ENCODE measurements around the gene INPP4A. TPM values are rescaled to one million over a fixed set of nuclear protein-coding genes. Genes with fewer than 3 reads are reported as not detected.

Gene INPP4A
- total RNA-seq, 1 donor from 2014 or later = 19.9 TPM

DNA sequence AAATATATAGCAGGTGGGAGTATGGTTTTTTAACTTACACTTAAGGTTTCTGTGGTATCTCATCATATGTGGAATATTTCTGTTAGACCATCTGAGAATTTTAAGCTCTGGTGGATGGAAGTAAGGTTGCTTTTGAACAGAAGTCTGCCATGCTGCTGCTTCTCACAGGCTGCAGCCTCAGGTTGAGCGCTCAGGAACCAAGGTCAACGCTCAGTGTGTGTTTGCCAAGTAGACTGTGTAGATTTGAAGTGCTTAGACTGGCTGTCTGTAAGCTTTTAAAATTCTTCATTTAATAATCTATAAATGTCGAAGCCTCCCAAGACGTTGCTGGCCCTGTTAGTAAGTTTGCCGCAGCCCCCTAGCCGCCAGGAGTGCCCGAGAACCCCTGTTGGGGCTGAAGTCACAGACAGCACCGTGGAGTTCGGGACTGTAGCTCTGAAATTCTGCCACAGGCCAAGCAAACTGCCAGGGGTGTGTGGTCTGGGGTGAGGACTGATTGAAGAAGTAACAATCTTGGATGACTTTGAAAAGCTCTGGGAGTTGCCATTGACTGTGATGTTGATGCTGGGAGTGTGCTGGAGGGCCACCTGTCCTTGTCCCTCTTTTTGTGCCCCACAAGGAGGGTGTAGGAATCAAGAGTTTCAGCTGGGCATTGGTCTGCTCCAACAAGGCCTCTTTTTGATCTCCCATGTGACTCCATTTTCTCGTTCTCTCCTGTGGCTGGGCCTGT lies 26.9 kb downstream of the INPP4A start:
- intact Hi-C loops (cut with DNase I) = no loop called here
- peak; percentile 9 for DNase-seq (ENCODE audit: low spot score)

GRCh38 chr2:98472132-98472650 lies 27.5 kb downstream of the INPP4A start:
- peak; percentile 72 for DNase-seq (ENCODE audit: low spot score)
- intact Hi-C loops (cut with DNase I) = no loop called here

GRCh38 chr2:98472961-98473746 lies 28.5 kb downstream of the INPP4A start:
- DNase-seq (ENCODE audit: low spot score) = peak; percentile 46
- intact Hi-C loops (cut with DNase I) = no loop called here

GRCh38 chr2:98473995-98474780 lies 29.5 kb downstream of the INPP4A start:
- intact Hi-C loops (cut with DNase I) = no loop called here
- DNase-seq (ENCODE audit: low spot score) = no peak

- intact Hi-C loops (cut with DNase I) = no loop called here
These were observed 30.4 kb downstream of the INPP4A start for GRCh38 chr2:98474979-98475632.

GRCh38 chr2:98476192-98476868 lies 31.7 kb downstream of the INPP4A start:
- DNase-seq (ENCODE audit: low spot score) = no peak
- intact Hi-C loops (cut with DNase I) = no loop called here

More at GRCh38 chr2:98474979-98475632, 30.4 kb downstream of the INPP4A start:
- no peak for DNase-seq (ENCODE audit: low spot score)

DNA sequence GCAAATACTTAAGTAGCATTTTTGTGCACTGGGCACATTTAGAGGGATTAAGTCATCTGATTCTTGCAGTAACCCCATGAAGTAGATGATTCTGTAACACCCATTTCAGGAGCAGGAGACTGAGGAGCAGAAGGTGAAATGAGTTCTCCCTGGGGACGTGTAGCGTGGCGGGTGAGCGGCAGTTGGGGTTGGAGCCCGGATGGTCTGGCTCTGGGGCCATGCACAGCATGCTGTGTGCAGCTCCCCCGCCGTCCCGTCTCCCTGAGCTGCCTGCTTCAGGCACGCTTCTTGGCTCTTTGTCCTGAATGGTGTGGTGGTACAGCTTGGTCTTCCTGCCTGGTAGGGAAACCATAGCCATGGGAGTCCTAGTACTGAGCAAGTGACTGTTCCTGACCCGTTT lies 32.4 kb downstream of the INPP4A start:
- no peak for DNase-seq (ENCODE audit: low spot score)
- intact Hi-C loops (cut with DNase I) = no loop called here

GRCh38 chr2:98477506-98477905 lies 32.8 kb downstream of the INPP4A start:
- intact Hi-C loops (cut with DNase I) = no loop called here
- no peak for DNase-seq (ENCODE audit: low spot score)

GRCh38 chr2:98478088-98478551 lies 33.5 kb downstream of the INPP4A start:
- no peak for DNase-seq (ENCODE audit: low spot score)
- intact Hi-C loops (cut with DNase I) = no loop called here

DNA sequence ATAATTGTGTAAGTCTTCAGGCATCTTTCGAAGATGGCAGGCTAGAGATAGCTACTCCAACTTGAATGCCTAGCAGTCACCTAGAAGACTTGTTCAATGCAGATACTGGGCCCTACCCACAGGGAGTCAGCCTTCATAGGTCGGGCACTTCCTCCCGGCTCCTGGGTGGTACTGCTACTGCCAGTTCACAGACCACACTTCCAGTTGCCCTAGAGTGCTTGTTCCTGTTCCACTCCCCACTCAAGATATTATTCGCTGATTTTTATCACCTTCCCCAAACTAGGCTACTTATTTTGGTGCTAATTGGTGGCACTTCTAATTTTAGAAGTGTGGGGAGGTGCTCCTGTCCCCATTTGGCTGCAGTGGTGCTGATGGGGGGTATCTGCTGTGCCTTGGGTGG lies 34.2 kb downstream of the INPP4A start:
- DNase-seq (ENCODE audit: low spot score) = no peak
- intact Hi-C loops (cut with DNase I) = no loop called here

GRCh38 chr2:98479371-98479770 lies 34.7 kb downstream of the INPP4A start:
- intact Hi-C loops (cut with DNase I) = no loop called here
- no peak for DNase-seq (ENCODE audit: low spot score)

DNA sequence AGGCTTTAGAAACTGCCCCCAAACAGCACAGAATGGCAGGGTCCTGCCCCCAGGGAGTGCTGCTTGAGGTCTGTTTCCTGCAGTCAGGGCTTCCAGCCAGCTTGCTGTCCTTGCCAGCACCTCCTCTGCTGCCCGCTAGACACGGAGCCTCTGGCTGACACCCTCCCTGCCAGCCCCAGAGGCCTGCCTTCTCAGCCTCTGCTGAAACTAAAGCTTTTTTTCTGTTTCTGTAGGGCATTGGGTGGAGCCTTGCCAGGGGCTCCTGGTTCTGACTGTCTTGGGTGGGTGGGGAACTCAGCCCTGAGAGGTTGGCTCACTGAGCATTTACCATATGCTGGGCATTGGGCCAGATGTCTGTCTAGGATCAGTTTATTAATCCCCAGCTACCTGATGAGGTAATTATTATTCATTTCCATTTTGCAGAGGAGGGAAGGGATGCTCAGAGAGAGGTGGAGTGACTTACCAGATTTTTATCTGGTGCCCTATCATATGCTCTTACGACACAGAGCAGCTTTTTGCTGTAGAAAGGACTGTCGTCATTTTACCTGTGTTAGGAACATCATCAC lies 35.4 kb downstream of the INPP4A start:
- intact Hi-C loops (cut with DNase I) = loop anchor here (10.0 kb wide), 1 partner anchor 75 kb away; no protein-coding TSS in a partner anchor
- DNase-seq (ENCODE audit: low spot score) = no peak

- intact Hi-C loops (cut with DNase I) = loop anchor here (10.0 kb wide), 1 partner anchor 74 kb away; no protein-coding TSS in a partner anchor
- no peak for DNase-seq (ENCODE audit: low spot score)
These were observed 35.9 kb downstream of the INPP4A start for GRCh38 chr2:98480598-98480997.

GRCh38 chr2:98482362-98482761 lies 37.7 kb downstream of the INPP4A start:
- DNase-seq (ENCODE audit: low spot score) = no peak
- intact Hi-C loops (cut with DNase I) = loop anchor here (10.0 kb wide), 1 partner anchor 72 kb away; no protein-coding TSS in a partner anchor

DNA sequence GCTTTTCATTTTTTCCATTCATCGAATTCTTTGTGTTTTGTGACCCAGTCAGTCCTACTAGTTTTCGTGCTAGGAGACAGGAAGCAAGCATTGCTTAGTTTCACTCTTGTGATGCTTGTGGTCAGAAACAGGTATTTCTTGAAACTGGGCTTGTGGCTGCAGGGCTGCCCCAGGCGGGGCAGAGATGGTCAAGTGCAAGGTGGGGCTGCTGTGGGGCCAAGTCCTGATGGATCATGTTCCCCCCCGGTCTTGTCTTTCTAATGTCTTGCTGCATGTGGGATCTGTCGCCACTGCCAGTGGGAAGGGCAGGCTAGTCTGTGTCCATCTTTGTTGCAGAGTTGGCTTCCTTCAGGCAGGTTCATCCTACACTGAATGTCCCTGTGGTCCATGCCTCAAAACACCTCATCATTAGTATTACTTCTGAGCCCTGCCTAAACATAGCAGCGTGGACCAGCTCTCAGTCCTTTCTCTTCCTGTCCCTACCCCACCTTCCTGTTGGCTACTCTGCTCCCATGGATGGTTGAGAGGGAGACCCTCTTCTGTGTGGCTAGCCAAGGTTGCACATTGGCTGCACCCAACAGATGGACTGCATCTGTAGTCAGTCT lies 38.7 kb downstream of the INPP4A start:
- intact Hi-C loops (cut with DNase I) = loop anchor here (10.0 kb wide), 1 partner anchor 71 kb away; no protein-coding TSS in a partner anchor
- DNase-seq (ENCODE audit: low spot score) = no peak

DNA sequence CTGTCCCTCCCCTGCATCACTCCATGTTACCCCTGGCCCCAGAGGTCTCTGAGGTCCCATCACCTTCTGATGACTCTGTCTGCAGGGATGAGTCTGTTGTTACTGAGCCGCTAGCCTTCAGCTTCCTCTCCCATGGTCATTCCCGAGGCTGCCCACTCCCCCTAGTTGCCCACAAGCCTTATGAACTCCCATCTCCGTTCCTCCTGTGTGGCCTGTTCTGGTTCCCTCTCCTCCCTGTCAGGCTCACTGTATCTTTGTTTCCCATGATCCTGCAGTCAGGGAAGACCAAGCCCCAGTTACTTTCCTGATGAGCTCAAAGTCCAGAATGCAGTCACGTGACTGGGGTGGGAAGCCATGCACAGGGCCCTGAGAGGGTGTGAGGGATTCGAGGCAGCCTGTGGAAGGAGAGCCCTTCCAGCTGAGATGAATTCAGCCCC lies 39.5 kb downstream of the INPP4A start:
- DNase-seq (ENCODE audit: low spot score) = no peak
- intact Hi-C loops (cut with DNase I) = loop anchor here (10.0 kb wide), 1 partner anchor 71 kb away; no protein-coding TSS in a partner anchor

DNA sequence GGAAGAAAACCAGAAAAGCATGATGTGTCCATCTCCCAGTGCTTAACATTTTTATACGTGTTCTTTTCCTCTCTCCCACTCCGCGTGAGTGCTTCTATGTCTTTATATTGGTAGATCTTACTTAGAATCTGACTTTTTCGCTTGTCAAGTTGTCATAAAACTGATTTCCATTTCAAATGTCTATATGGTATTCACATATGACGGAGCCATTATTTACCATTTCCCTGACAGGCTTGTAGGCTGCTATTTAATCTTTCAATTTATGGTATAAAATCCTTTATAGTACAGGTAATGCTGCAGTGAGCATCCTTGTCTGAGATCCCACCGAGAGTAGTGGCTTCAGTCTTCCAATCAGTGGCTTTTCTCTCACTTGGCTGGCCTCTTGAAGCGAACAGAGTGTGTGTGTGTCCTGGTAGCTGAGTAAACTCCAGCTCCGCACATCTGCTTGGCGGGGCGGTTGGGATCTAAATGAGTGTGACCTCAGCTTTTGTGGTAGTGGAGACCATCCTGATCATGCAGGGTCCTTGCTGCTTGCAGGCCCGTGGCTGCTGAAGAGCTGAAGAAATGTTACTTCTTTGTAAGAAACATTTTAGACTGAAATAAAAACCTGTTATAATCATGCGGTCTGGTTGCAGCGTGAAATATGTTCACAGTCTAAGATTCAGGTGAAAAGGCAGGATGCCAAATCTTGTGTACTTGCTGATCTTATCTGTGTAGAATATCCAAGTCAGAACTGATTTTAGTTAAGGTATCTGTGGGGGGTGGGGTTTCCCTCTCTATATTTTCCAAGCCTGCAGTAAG lies 40.2 kb downstream of the INPP4A start:
- DNase-seq (ENCODE audit: low spot score) = no peak
- intact Hi-C loops (cut with DNase I) = loop anchor here (10.0 kb wide), 1 partner anchor 70 kb away; no protein-coding TSS in a partner anchor
